ENCODE data around the gene PCDHGA2.

Gene PCDHGA2

GRCh38 chr5:141383345-141383744, 44.8 kb downstream of the PCDHGA2 start:
- DNase-seq (ENCODE audit: low read depth) = no peak

- no peak for DNase-seq (ENCODE audit: low read depth)
These were observed 46.1 kb downstream of the PCDHGA2 start for GRCh38 chr5:141384471-141385267.

- DNase-seq (ENCODE audit: low read depth) = peak; percentile 54
These were observed 49.2 kb downstream of the PCDHGA2 start, which contains the start of gene PCDHGB4 for GRCh38 chr5:141387557-141388311. PCDHGB4 (plus strand) TSS chr5:141387698; CDS start chr5:141387885, 187 bp downstream.

- DNase-seq (ENCODE audit: low read depth) = no peak
These were observed 50.1 kb downstream of the PCDHGA2 start for GRCh38 chr5:141388661-141389060.

- DNase-seq (ENCODE audit: low read depth) = no peak
These were observed 50.8 kb downstream of the PCDHGA2 start for GRCh38 chr5:141389153-141390042.

GRCh38 chr5:141392429-141393198, 54.1 kb downstream of the PCDHGA2 start, which contains the start of gene PCDHGA8:
PCDHGA8 (plus strand) TSS chr5:141392633; CDS start chr5:141392814, 181 bp downstream.
- DNase-seq (ENCODE audit: low read depth) = peak; percentile 27

Measured in iris pigment epithelial cell (primary cell).